GM06990 (cell line): Measurements from ENCODE around the gene GALNT16.
A peak's percentile ranks its signal among the peaks of the same experiment; 100 is the strongest.
"Not testable (repeated sequence)": the region's sequence is repeated elsewhere in the genome, so short reads cannot be mapped to it uniquely, and the experiment has no call there.

Source experiments
- DNase-seq: peaks from one replicate; pipeline ENCODE4 v3.0.0-alpha.2; 2011; ENCODE audit not compliant: insufficient read length; ENCODE audit errors: extremely low read depth
- H3K27me3 ChIP-seq: replicated peaks from 2 replicates; pipeline ENCODE4 v1.6.0; 2011; ENCODE audit warnings: low read length; ENCODE audit not compliant: control insufficient read depth, insufficient read depth
- H3K36me3 ChIP-seq: 2 replicates; pipeline ENCODE4 v1.5.1; 2011; ENCODE audit warnings: low read length; ENCODE audit not compliant: control insufficient read depth, insufficient read depth
- H3K4me3 ChIP-seq: replicated peaks from 2 replicates; pipeline ENCODE4 v1.5.1; 2011; ENCODE audit warnings: low read depth, mild to moderate bottlenecking, control low read depth, low read length
- CTCF ChIP-seq: IDR thresholded peaks from 2 replicates; pipeline ENCODE4 v1.5.1; 2011; ENCODE audit warnings: low read length, control low read depth, mild to moderate bottlenecking, inconsistent platforms; ENCODE audit not compliant: insufficient read depth, poor library complexity, severe bottlenecking

Gene GALNT16

DNA sequence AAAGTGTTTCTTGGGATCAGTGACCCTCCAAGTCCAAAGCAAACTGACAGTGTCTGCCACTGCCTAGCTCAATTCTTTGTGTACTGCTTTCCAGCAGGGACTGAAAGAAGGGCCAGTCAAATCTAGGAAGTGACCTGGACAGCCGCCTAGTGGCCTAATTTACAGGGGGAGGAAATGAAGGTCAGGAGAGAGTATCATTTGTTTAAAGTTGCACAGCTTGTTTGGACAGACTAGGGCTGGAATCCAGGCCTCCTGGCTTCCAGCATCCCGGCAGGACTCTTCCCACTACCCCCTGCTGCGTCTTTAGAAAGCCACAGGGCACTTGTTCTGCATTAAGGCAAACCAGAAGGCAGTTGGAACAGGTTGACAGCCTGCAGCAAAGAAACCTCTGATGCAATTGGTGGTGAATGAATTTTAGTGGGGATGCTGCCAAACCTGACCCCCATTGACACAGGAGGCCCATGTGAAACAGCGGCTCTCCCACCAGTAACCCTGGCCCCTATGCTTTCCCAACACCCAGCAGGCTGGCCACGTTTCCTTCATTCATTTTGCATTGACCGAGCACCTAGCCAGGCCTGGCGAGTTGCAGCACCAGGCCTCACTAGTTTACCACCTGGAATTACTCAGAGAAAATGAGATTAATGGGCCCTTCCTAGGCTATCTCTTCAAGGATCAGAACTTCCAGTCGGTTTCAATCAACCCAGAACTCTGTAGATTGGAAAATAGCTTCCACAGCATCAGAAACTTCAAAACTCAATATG lies 28.2 kb downstream of the GALNT16 start:
- Histone ChIP-seq H3K27me3 (no peaks in the 10 kb centered on the region), H3K4me3 (no peak overlapping the region), H3K36me3 (no peaks in the 10 kb centered on the region)
- no peak for DNase-seq
- TF ChIP-seq CTCF = peak; percentile 15

- Histone ChIP-seq H3K4me3 (no peak overlapping the region), H3K27me3 (no peaks in the 10 kb centered on the region), H3K36me3 (no peaks in the 10 kb centered on the region)
- no peak for DNase-seq
- no peak for TF ChIP-seq CTCF
Measured at GRCh38 chr14:69288956-69289705, 29.2 kb downstream of the GALNT16 start.

- Histone ChIP-seq H3K36me3 (no peaks in the 10 kb centered on the region), H3K4me3 (no peak overlapping the region), H3K27me3 (no peaks in the 10 kb centered on the region)
- no peak for TF ChIP-seq CTCF
- no peak for DNase-seq
Measured at GRCh38 chr14:69289811-69290520, 30.0 kb downstream of the GALNT16 start.

- not testable (repeated sequence) for H3K36me3 ChIP-seq, DNase-seq
Measured at GRCh38 chr14:69290881-69291280, 30.9 kb downstream of the GALNT16 start.

GRCh38 chr14:69291396-69291795 lies 31.4 kb downstream of the GALNT16 start:
- no peak for TF ChIP-seq CTCF
- H3K36me3 ChIP-seq = no peaks in the 10 kb centered on the region
- no peaks in the 10 kb centered on the region for H3K27me3 ChIP-seq
- no peak for DNase-seq
- no peak overlapping the region for H3K4me3 ChIP-seq

More at GRCh38 chr14:69290881-69291280, 30.9 kb downstream of the GALNT16 start:
- not testable (repeated sequence) for H3K27me3 ChIP-seq, H3K4me3 ChIP-seq
